ENCODE measurements around the gene ELL.

ELL gene

GRCh38 chr19:18415178-18415867 is 106.5 kb downstream of the ELL start:
- Histone ChIP-seq H2BK15ac (ENCODE audit: low read length) (peak overlapping the region; percentile 92), H2BK120ac (ENCODE audit: low read depth, low read length) (peak overlapping the region; percentile 96), H4K91ac (ENCODE audit: low read depth, low read length, poor library complexity) (no peak overlapping the region), H3K9me3 (replicated peaks in 1 of 2; ENCODE audit: control insufficient read depth in 2 of 2, insufficient read depth in 1 of 2, low read depth in 1 of 2, low read length in 2 of 2) (peaks cover 0 to 2% of the 10 kb centered on the region in 2 donors), H3K27ac (replicated peaks; ENCODE audit: low read length) (no peak overlapping the region), H4K8ac (ENCODE audit: low read depth, low read length) (no peak overlapping the region), H3K23ac (ENCODE audit: low read depth, low read length, poor library complexity) (peak overlapping the region; percentile 17), H3K9ac (ENCODE audit: low read depth, low read length, poor library complexity) (peak overlapping the region; percentile 63), H3K18ac (ENCODE audit: low read length) (peak overlapping the region; percentile 88), H2AK5ac (ENCODE audit: low read depth, low read length) (peak overlapping the region; percentile 96), H3K14ac (ENCODE audit: low read length) (no peak overlapping the region), H3K36me3 (replicated peaks in 1 of 2; ENCODE audit: control insufficient read depth in 2 of 2, insufficient read depth in 2 of 2, low read length in 2 of 2) (no peaks in the 10 kb centered on the region), H3K4me2 (ENCODE audit: insufficient read depth, low read length, poor library complexity, severe bottlenecking) (no peak overlapping the region), H2BK12ac (ENCODE audit: low read length) (no peak overlapping the region), H3K4me3 (ENCODE audit: low read length in 2 of 2) (no peak overlapping the region), H3K27me3 (ENCODE audit: control insufficient read depth in 3 of 3, insufficient read depth in 3 of 3, low read depth in 1 of 3, low read length in 3 of 3) (peaks cover 0 to 19% (median 0%) of the 10 kb centered on the region in 3 experiments), H3K4me1 (ENCODE audit: control insufficient read depth in 2 of 2, insufficient read depth in 1 of 2, low read depth in 1 of 2, low read length in 2 of 2) (peaks cover 26 to 44% of the 10 kb centered on the region in 2 donors), H2AFZ (ENCODE audit: low read length) (peak overlapping the region; percentile 49), H3K4ac (ENCODE audit: low read length) (no peak overlapping the region), H3K79me1 (ENCODE audit: low read depth, low read length) (peaks cover 6% of the 10 kb centered on the region), H2BK5ac (ENCODE audit: low read length) (peak overlapping the region; percentile 13)
- WGBS, 2 donors (ENCODE audit: extremely low coverage in 2 of 2, insufficient read length in 2 of 2, insufficient replicate concordance in 1 of 2): no CpG with 5 or more reads among the region's 25 CpGs
- no peak for DNase-seq (ENCODE audit: low spot score)

GRCh38 chr19:18414504-18415177 is 107.2 kb downstream of the ELL start:
- Histone ChIP-seq H3K14ac (ENCODE audit: low read length) (no peak overlapping the region), H3K18ac (ENCODE audit: low read length) (peak overlapping the region; percentile 27), H3K27me3 (ENCODE audit: control insufficient read depth in 3 of 3, insufficient read depth in 3 of 3, low read depth in 1 of 3, low read length in 3 of 3) (peaks cover 0 to 13% (median 0%) of the 10 kb centered on the region in 3 experiments), H3K36me3 (replicated peaks in 1 of 2; ENCODE audit: control insufficient read depth in 2 of 2, insufficient read depth in 2 of 2, low read length in 2 of 2) (no peaks in the 10 kb centered on the region), H2AFZ (ENCODE audit: low read length) (peak overlapping the region; percentile 49), H2AK5ac (ENCODE audit: low read depth, low read length) (peak overlapping the region; percentile 96), H3K4ac (ENCODE audit: low read length) (no peak overlapping the region), H3K79me1 (ENCODE audit: low read depth, low read length) (peaks cover 2% of the 10 kb centered on the region), H3K9ac (ENCODE audit: low read depth, low read length, poor library complexity) (no peak overlapping the region), H4K8ac (ENCODE audit: low read depth, low read length) (no peak overlapping the region), H2BK15ac (ENCODE audit: low read length) (peak overlapping the region; percentile 92), H2BK5ac (ENCODE audit: low read length) (peak overlapping the region; percentile 13), H3K4me1 (ENCODE audit: control insufficient read depth in 2 of 2, insufficient read depth in 1 of 2, low read depth in 1 of 2, low read length in 2 of 2) (peaks cover 25 to 42% of the 10 kb centered on the region in 2 donors), H3K23ac (ENCODE audit: low read depth, low read length, poor library complexity) (no peak overlapping the region), H4K91ac (ENCODE audit: low read depth, low read length, poor library complexity) (no peak overlapping the region), H3K27ac (replicated peaks; ENCODE audit: low read length) (no peak overlapping the region), H2BK12ac (ENCODE audit: low read length) (no peak overlapping the region), H2BK120ac (ENCODE audit: low read depth, low read length) (peak overlapping the region; percentile 89), H3K4me2 (ENCODE audit: insufficient read depth, low read length, poor library complexity, severe bottlenecking) (no peak overlapping the region), H3K9me3 (replicated peaks in 1 of 2; ENCODE audit: control insufficient read depth in 2 of 2, insufficient read depth in 1 of 2, low read depth in 1 of 2, low read length in 2 of 2) (peaks cover 0 to 2% of the 10 kb centered on the region in 2 donors), H3K4me3 (ENCODE audit: low read length in 2 of 2) (no peak overlapping the region)
- WGBS, 2 donors (ENCODE audit: extremely low coverage in 2 of 2, insufficient read length in 2 of 2, insufficient replicate concordance in 1 of 2): no CpG with 5 or more reads among the region's 11 CpGs
- DNase-seq (ENCODE audit: low spot score): no peak

- no peak overlapping the region for H3K18ac ChIP-seq (ENCODE audit: low read length)
- no peak overlapping the region for H2AFZ ChIP-seq (ENCODE audit: low read length)
- H4K91ac ChIP-seq (ENCODE audit: low read depth, low read length, poor library complexity): no peak overlapping the region
- no peak overlapping the region for H2BK120ac ChIP-seq (ENCODE audit: low read depth, low read length)
- no peak overlapping the region for H3K23ac ChIP-seq (ENCODE audit: low read depth, low read length, poor library complexity)
- no peak overlapping the region for H2BK12ac ChIP-seq (ENCODE audit: low read length)
- H3K9me3 ChIP-seq (replicated peaks in 1 of 2; ENCODE audit: control insufficient read depth in 2 of 2, insufficient read depth in 1 of 2, low read depth in 1 of 2, low read length in 2 of 2): no peaks in the 10 kb centered on the region
- no CpG with 5 or more reads among the region's 16 CpGs for WGBS, 2 donors (ENCODE audit: extremely low coverage in 2 of 2, insufficient read length in 2 of 2, insufficient replicate concordance in 1 of 2)
- no peak overlapping the region for H2BK5ac ChIP-seq (ENCODE audit: low read length)
- H3K27me3 ChIP-seq (ENCODE audit: control insufficient read depth in 3 of 3, insufficient read depth in 3 of 3, low read depth in 1 of 3, low read length in 3 of 3): peaks cover 0 to under 1% (median 0%) of the 10 kb centered on the region in 3 experiments
- H2AK5ac ChIP-seq (ENCODE audit: low read depth, low read length): peak overlapping the region; percentile 94
- H3K4me2 ChIP-seq (ENCODE audit: insufficient read depth, low read length, poor library complexity, severe bottlenecking): no peak overlapping the region
- no peak overlapping the region for H4K8ac ChIP-seq (ENCODE audit: low read depth, low read length)
- no peak for DNase-seq (ENCODE audit: low spot score)
- H3K79me1 ChIP-seq (ENCODE audit: low read depth, low read length): peaks cover 2% of the 10 kb centered on the region
- H3K36me3 ChIP-seq (replicated peaks in 1 of 2; ENCODE audit: control insufficient read depth in 2 of 2, insufficient read depth in 2 of 2, low read length in 2 of 2): no peaks in the 10 kb centered on the region
- no peak overlapping the region for H3K9ac ChIP-seq (ENCODE audit: low read depth, low read length, poor library complexity)
- H3K4me3 ChIP-seq (ENCODE audit: low read length in 2 of 2): no peak overlapping the region
- H3K4me1 ChIP-seq (ENCODE audit: control insufficient read depth in 2 of 2, insufficient read depth in 1 of 2, low read depth in 1 of 2, low read length in 2 of 2): peaks cover 13 to 27% of the 10 kb centered on the region in 2 donors
- H3K27ac ChIP-seq (replicated peaks; ENCODE audit: low read length): no peak overlapping the region
- H2BK15ac ChIP-seq (ENCODE audit: low read length): no peak overlapping the region
- H3K4ac ChIP-seq (ENCODE audit: low read length): no peak overlapping the region
- H3K14ac ChIP-seq (ENCODE audit: low read length): no peak overlapping the region
Observed at GRCh38 chr19:18412610-18413239, 109.1 kb downstream of the ELL start.

GRCh38 chr19:18408053-18408476 is 113.8 kb downstream of the ELL start:
- Histone ChIP-seq H2BK5ac (ENCODE audit: low read length) (no peak overlapping the region), H3K14ac (ENCODE audit: low read length) (no peak overlapping the region), H2BK15ac (ENCODE audit: low read length) (no peak overlapping the region), H2AFZ (ENCODE audit: low read length) (no peak overlapping the region), H4K91ac (ENCODE audit: low read depth, low read length, poor library complexity) (no peak overlapping the region), H3K23ac (ENCODE audit: low read depth, low read length, poor library complexity) (no peak overlapping the region), H3K4me3 (ENCODE audit: low read length in 2 of 2) (no peak overlapping the region), H3K4ac (ENCODE audit: low read length) (no peak overlapping the region), H2AK5ac (ENCODE audit: low read depth, low read length) (no peak overlapping the region), H3K4me2 (ENCODE audit: insufficient read depth, low read length, poor library complexity, severe bottlenecking) (no peak overlapping the region), H2BK12ac (ENCODE audit: low read length) (no peak overlapping the region), H2BK120ac (ENCODE audit: low read depth, low read length) (no peak overlapping the region), H3K9ac (ENCODE audit: low read depth, low read length, poor library complexity) (no peak overlapping the region), H3K79me1 (ENCODE audit: low read depth, low read length) (no peaks in the 10 kb centered on the region), H3K27me3 (ENCODE audit: control insufficient read depth in 3 of 3, insufficient read depth in 3 of 3, low read depth in 1 of 3, low read length in 3 of 3) (no peaks in the 10 kb centered on the region), H3K36me3 (replicated peaks in 1 of 2; ENCODE audit: control insufficient read depth in 2 of 2, insufficient read depth in 2 of 2, low read length in 2 of 2) (no peaks in the 10 kb centered on the region), H3K18ac (ENCODE audit: low read length) (peak overlapping the region; percentile 52), H3K4me1 (ENCODE audit: control insufficient read depth in 2 of 2, insufficient read depth in 1 of 2, low read depth in 1 of 2, low read length in 2 of 2) (no peaks in the 10 kb centered on the region), H4K8ac (ENCODE audit: low read depth, low read length) (no peak overlapping the region), H3K9me3 (replicated peaks in 1 of 2; ENCODE audit: control insufficient read depth in 2 of 2, insufficient read depth in 1 of 2, low read depth in 1 of 2, low read length in 2 of 2) (no peaks in the 10 kb centered on the region), H3K27ac (replicated peaks; ENCODE audit: low read length) (no peak overlapping the region)
- no CpG with 5 or more reads among the region's 10 CpGs for whole genome bisulfite sequencing, 2 donors (ENCODE audit: extremely low coverage in 2 of 2, insufficient read length in 2 of 2, insufficient replicate concordance in 1 of 2)
- no peak for DNase-seq (ENCODE audit: low spot score)
